CD4-positive, alpha-beta T cell treated with Interleukin-1 beta for 1 hour (primary cell): ENCODE data around the gene ARHGEF40.
A peak's percentile ranks its signal among the peaks of the same experiment; 100 is the strongest.

ENCODE experiments used
- DNase-seq, 2 donors: peaks; one replicate each; pipeline ENCODE4 v3.0.0-alpha.2; 2020 to 2022

ARHGEF40 gene

DNA sequence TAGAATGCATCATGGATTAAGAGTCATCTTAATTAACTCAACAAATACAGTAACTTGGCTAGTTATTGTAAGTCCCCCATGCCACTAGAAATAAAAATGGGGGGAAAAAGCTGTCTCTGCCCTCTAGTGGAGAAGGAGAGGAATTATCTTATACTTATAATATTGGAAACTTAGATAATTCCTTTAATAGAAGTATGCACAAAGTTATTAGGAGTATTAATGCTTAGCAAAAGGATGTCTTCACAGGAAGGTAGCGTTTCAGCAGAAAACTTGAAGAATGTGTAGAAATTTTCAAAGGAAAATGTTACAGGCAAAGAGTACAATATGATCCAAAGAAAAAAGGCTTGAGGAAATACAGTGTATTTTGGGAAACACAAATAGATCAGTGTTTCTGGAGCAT, 65.9 kb downstream of the ARHGEF40 start:
- DNase-seq = peak in 1 of 2 donors; percentile 17
